WI38 (cell line): Measurements from ENCODE around the gene ARHGAP45.

ENCODE experiments used
- H3K4me3 ChIP-seq: 2 replicates; pipeline ENCODE4 v1.5.1; 2011; ENCODE audit warnings: low read depth, mild to moderate bottlenecking, control low read depth, low read length
- CTCF ChIP-seq: IDR thresholded peaks from 2 replicates; pipeline ENCODE4 v1.5.1; 2012; ENCODE audit warnings: low read depth, mild to moderate bottlenecking, control low read depth, low read length

Gene ARHGAP45

GRCh38 chr19:1053176-1054101 is 13.5 kb upstream of the ARHGAP45 start:
- no peak overlapping the region for H3K4me3 ChIP-seq
- no peak for TF ChIP-seq CTCF

DNA sequence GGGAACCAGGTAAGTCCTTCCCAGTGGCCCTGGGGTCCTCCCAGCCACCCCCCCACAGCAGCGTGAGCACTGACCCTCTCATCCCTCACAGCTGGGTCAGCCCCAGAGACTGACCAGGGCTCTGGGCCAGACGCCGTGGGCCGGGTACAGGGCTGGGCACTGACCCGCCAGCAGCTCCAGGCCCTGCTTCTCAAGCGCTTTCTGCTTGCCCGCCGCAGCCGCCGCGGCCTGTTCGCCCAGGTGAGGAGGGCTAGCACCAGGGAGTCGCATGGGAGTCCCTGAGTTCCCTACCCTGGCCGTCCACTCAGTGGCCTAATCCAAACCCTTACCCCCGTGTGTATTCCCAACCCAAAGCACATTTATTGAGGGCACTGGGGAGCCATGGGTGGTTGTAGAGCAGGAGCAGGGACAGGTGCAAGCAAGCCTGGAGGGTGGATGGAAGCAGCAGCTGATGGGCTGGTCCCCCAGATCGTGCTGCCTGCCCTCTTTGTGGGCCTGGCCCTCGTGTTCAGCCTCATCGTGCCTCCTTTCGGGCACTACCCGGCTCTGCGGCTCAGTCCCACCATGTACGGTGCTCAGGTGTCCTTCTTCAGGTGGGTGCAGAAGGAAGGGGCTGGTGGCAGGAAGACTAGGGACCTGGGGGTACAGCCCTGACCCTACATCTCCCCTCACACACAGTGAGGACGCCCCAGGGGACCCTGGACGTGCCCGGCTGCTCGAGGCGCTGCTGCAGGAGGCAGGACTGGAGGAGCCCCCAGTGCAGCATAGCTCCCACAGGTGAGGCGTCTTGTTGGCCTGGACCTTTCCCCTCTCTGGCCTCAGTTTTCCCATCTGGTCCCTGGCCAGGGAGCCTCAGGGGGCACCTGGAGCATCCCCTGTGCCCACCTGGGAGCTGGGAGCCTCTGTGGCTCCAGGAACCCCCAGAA is 12.6 kb upstream of the ARHGAP45 start:
- no peak overlapping the region for H3K4me3 ChIP-seq
- no peak for TF ChIP-seq CTCF

DNA sequence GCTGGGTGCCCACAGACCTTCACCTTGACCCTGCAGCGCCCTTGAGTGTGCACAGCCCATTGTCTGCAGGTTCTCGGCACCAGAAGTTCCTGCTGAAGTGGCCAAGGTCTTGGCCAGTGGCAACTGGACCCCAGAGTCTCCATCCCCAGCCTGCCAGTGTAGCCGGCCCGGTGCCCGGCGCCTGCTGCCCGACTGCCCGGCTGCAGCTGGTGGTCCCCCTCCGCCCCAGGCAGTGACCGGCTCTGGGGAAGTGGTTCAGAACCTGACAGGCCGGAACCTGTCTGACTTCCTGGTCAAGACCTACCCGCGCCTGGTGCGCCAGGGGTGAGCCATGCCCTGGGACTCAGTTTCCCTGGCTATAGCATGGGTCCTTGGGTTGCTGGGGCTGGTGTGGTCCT is 11.9 kb upstream of the ARHGAP45 start:
- no peak for TF ChIP-seq CTCF
- H3K4me3 ChIP-seq: no peak overlapping the region

DNA sequence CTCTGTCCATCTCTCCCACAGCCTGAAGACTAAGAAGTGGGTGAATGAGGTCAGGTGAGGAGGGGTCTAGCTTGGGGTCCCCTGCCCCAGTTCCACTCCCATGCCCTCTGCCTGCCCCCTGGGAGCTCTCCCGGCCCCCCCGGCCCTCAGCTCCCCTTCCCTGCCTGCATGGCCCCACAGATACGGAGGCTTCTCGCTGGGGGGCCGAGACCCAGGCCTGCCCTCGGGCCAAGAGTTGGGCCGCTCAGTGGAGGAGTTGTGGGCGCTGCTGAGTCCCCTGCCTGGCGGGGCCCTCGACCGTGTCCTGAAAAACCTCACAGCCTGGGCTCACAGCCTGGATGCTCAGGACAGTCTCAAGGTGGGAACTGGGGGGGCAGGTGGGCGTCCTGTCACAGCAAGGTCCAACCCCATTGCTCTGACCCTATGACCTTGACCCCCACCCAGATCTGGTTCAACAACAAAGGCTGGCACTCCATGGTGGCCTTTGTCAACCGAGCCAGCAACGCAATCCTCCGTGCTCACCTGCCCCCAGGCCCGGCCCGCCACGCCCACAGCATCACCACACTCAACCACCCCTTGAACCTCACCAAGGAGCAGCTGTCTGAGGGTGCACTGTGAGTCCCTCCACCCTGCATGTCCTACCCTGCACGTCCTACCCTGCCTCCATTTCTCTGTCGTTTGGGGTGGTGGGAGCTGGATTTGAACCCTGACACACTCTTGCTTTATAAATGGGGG is 10.9 kb upstream of the ARHGAP45 start:
- no peak for TF ChIP-seq CTCF
- no peak overlapping the region for H3K4me3 ChIP-seq

GRCh38 chr19:1057176-1057855 is 9.7 kb upstream of the ARHGAP45 start:
- H3K4me3 ChIP-seq: no peak overlapping the region
- no peak for TF ChIP-seq CTCF

DNA sequence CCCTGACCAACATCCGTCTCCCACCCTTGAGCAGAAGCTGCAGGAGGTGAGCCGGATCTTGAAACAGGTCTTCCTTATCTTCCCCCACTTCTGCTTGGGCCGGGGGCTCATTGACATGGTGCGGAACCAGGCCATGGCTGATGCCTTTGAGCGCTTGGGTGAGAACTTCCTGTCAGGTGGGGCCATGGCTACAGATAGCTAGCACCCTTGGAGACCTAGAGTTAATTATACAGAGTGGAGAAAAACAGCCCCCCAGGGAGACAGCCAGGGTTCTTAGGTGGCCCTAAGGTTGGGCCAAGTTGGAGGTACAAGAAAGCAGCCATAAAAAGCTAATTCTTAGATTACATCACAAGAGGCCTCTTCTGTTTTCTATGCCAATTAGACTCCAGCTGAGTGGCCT is 8.9 kb upstream of the ARHGAP45 start:
- no peak overlapping the region for H3K4me3 ChIP-seq
- no peak for TF ChIP-seq CTCF
